GM12878 (cell line): ENCODE measurements around the gene GIMAP6. TPM values are rescaled to one million over a fixed set of nuclear protein-coding genes. Genes with fewer than 3 reads are reported as not detected.

ENCODE experiments used
- ATAC-seq: fragments of 200-7000 bp; cut with Tn5 transposase; 3 replicates; pipeline ENCODE4 v1.9.1; 2020; ENCODE audit warnings: mild to moderate bottlenecking, moderate library complexity
- BruUV-seq: library from RNA; stranded (reverse); fragments of 400-500 nt; replicated peaks from 2 replicates; lab custom pipeline; 2021; lab: Mats Ljungman, UMichigan
- CTCF ChIA-PET: fragments of 300-600 bp; sonication (Branson Sonifier 250); formaldehyde crosslinking; extraction: SDS; loops from one replicate; lab custom pipeline; 2021; ENCODE audit warnings: inconsistent platforms; lab: Yijun Ruan, JAX
- POLR2A ChIA-PET: fragments of 350-600 bp; formaldehyde crosslinking; extraction: SDS; loops from one replicate; lab custom pipeline; 2021; ENCODE audit warnings: inconsistent platforms; lab: Charles Lee
- RAD21 ChIA-PET: fragments of 300-600 bp; sonication (Branson Sonifier 250); formaldehyde crosslinking; loops from one replicate; lab custom pipeline; 2023; ENCODE audit warnings: antibody characterized with exemption; ENCODE audit not compliant: unreplicated experiment; lab: Charles Lee
- SMC1A ChIA-PET: fragments of 300-600 bp; sonication (Branson Sonifier 250); formaldehyde crosslinking; loops from one replicate; lab custom pipeline; 2023; ENCODE audit not compliant: unreplicated experiment, uncharacterized antibody; lab: Charles Lee
- DNase-seq: peaks from one replicate; pipeline ENCODE4 v3.0.0-alpha.2; 2011; ENCODE audit warnings: low read depth, low spot score
- FAIRE-seq: peaks from 3 replicates; lab custom pipeline; 2011; peaks lifted over from hg19 to GRCh38; lab: Jason Lieb, UNC
- H2AFZ ChIP-seq: 2 replicates; pipeline ENCODE4 v1.6.0; 2011; ENCODE audit warnings: low read depth, low read length, control low read depth; ENCODE audit not compliant: control insufficient read depth
- H3K27ac ChIP-seq: 2 replicates; pipeline ENCODE4 v1.5.1; 2011; ENCODE audit warnings: control low read depth; ENCODE audit not compliant: control insufficient read depth, insufficient read depth
- H3K27me3 ChIP-seq, 2 experiments: replicated peaks in 1 of 2; 2 replicates each; pipeline versions ENCODE4 v1.6.0 to v1.6.1; 2011; ENCODE audit warnings: low read length in 1 of 2; ENCODE audit not compliant: control insufficient read depth in 2 of 2, insufficient read depth in 2 of 2
- H3K36me3 ChIP-seq, 2 experiments: 2 replicates each; pipeline ENCODE4 v1.5.1; 2011; ENCODE audit warnings: low read length in 1 of 2; ENCODE audit not compliant: control insufficient read depth in 2 of 2, insufficient read depth in 2 of 2
- H3K4me1 ChIP-seq: 2 replicates; pipeline ENCODE4 v1.6.1; 2011; ENCODE audit warnings: mild to moderate bottlenecking, low read length, moderate library complexity, mixed read lengths; ENCODE audit not compliant: control insufficient read depth, insufficient read depth
- H3K4me2 ChIP-seq: 2 replicates; pipeline ENCODE4 v1.6.0; 2011; ENCODE audit warnings: control low read depth; ENCODE audit not compliant: control insufficient read depth, insufficient read depth
- H3K4me3 ChIP-seq: fragments of 200-600 bp; sonication (generic); 2 replicates; pipeline ENCODE4 v1.5.1; 2016
- H3K79me2 ChIP-seq: 2 replicates; pipeline ENCODE4 v1.6.0; 2011; ENCODE audit warnings: low read length; ENCODE audit not compliant: control insufficient read depth, insufficient read depth
- H3K9ac ChIP-seq: 2 replicates; pipeline ENCODE4 v1.8.0; 2011; ENCODE audit warnings: low read length, control low read depth, mixed read lengths; ENCODE audit not compliant: control insufficient read depth, insufficient read depth
- H3K9me3 ChIP-seq: replicated peaks from 3 replicates; pipeline ENCODE4 v1.5.1; 2011; ENCODE audit warnings: mild to moderate bottlenecking, low read length; ENCODE audit not compliant: control insufficient read depth, insufficient read depth
- H4K20me1 ChIP-seq: 2 replicates; pipeline ENCODE4 v1.6.0; 2011; ENCODE audit not compliant: control insufficient read depth, insufficient read depth
- BHLHE40 ChIP-seq, 2 experiments: fragments of 450-650 bp in 1 of 2; IDR thresholded peaks; 2 replicates each; pipeline ENCODE4 v1.6.1; 2011 to 2017; ENCODE audit warnings: low read depth in 2 of 2, borderline replicate concordance in 1 of 2, improper control_type of control experiment in 1 of 2, low read length in 1 of 2, mild to moderate bottlenecking in 1 of 2
- ETV6 ChIP-seq, 2 experiments: fragments of 450-650 bp in 1 of 2; IDR thresholded peaks in 1 of 2; conservative IDR thresholded peaks in 1 of 2; 2 replicates each; pipeline ENCODE4 v1.6.1; 2014; ENCODE audit warnings: antibody characterized with exemption in 1 of 2, borderline replicate concordance in 1 of 2, low read depth in 1 of 2, mild to moderate bottlenecking in 1 of 2, moderate library complexity in 1 of 2
- GATAD2B ChIP-seq: fragments of 450-650 bp; conservative IDR thresholded peaks from 2 replicates; pipeline ENCODE4 v1.6.1; 2017; ENCODE audit warnings: low read depth, mild to moderate bottlenecking, moderate library complexity
- IKZF1 ChIP-seq: fragments of 450-650 bp; conservative IDR thresholded peaks from 2 replicates; pipeline ENCODE4 v1.6.1; 2017; ENCODE audit warnings: antibody characterized with exemption, mild to moderate bottlenecking
- MEF2A ChIP-seq: IDR thresholded peaks from 2 replicates; pipeline ENCODE4 v1.6.1; 2011; ENCODE audit warnings: low read depth, mild to moderate bottlenecking, low read length, moderate library complexity; ENCODE audit not compliant: insufficient read depth
- MEF2B ChIP-seq: fragments of 450-650 bp; IDR thresholded peaks from 2 replicates; pipeline ENCODE4 v1.6.1; 2018; ENCODE audit warnings: mild to moderate bottlenecking, moderate library complexity; ENCODE audit not compliant: partially characterized antibody, poor library complexity, severe bottlenecking
- MYB ChIP-seq: fragments of 150-350 bp; IDR thresholded peaks from 2 replicates; pipeline ENCODE4 v1.6.1; 2014; ENCODE audit warnings: mild to moderate bottlenecking, low read depth, low read length, borderline replicate concordance
- NFIC ChIP-seq: IDR thresholded peaks from 2 replicates; pipeline ENCODE4 v1.6.1; 2012; ENCODE audit warnings: low read depth, mild to moderate bottlenecking, inconsistent platforms, low read length, moderate library complexity
- RAD21 ChIP-seq: IDR thresholded peaks from 2 replicates; pipeline ENCODE4 v1.6.1; 2011; ENCODE audit warnings: mild to moderate bottlenecking, low read depth, low read length, moderate library complexity; ENCODE audit not compliant: insufficient read depth
- RUNX3 ChIP-seq: IDR thresholded peaks from 2 replicates; pipeline ENCODE4 v1.6.1; 2012; ENCODE audit warnings: low read length, inconsistent platforms
- TBL1XR1 ChIP-seq: IDR thresholded peaks from 2 replicates; pipeline ENCODE4 v1.6.1; 2012; ENCODE audit warnings: low read depth, low read length, improper control_type of control experiment
- TCF3 ChIP-seq: IDR thresholded peaks from 2 replicates; pipeline ENCODE4 v1.6.1; 2012; ENCODE audit warnings: low read depth, mild to moderate bottlenecking, low read length, borderline replicate concordance; ENCODE audit not compliant: insufficient read depth
- ZBTB11 ChIP-seq: fragments of 450-650 bp; formaldehyde crosslinking; IDR thresholded peaks from 2 replicates; pipeline ENCODE4 v1.5.0; 2022; ENCODE audit warnings: mild to moderate bottlenecking, missing genetic modification characterization
- WGBS: methylation state at CpG from one replicate; pipeline ENCODE4 v1.1.6; 2016; ENCODE audit warnings: low lambda C conversion rate; ENCODE audit not compliant: insufficient replicate concordance, insufficient coverage; ENCODE audit errors: missing lambda C conversion rate; 5-methylcytosine and 5-hydroxymethylcytosine counted together
- in situ Hi-C: fragments of 300-500 bp; cut with MboI; formaldehyde crosslinking; loops from 9 replicates; pipeline ENCODE4 v1.14.3; 2018; ENCODE audit warnings: mixed read lengths
- intact Hi-C: fragments of 100-400 bp; cut with micrococcal nuclease; formaldehyde crosslinking; loops from one replicate; pipeline ENCODE4 v1.14.2; 2022; ENCODE audit not compliant: unreplicated experiment
- polyA plus RNA-seq, 11 experiments: library from polyadenylated mRNA; depleted of rRNA in 4 of 11; unstranded in 6 of 11; stranded (reverse) in 5 of 11; fragments of >200 nt; fragmentation: Nextera tagmentation in 4 of 11; fragmentation: Illumina TruSeq in 1 of 11; extraction: Ambion mirVana in 4 of 11; extraction: Trizol in 1 of 11; gene quantifications; 1 replicate in 1 of 11; 2 replicates in 10 of 11; pipeline versions ENCODE4 v1.2.1 to v1.2.3, GENCODE V29; 2011 to 2016; ENCODE audit warnings: inconsistent platforms in 2 of 11, missing spikeins in 2 of 11, low read depth in 1 of 11
- total RNA-seq, 4 experiments: library from RNA; depleted of rRNA in 3 of 4; stranded (reverse); fragments of >200 nt in 3 of 4; fragmentation: Illumina TruSeq in 1 of 4; extraction: Trizol in 1 of 4; gene quantifications; 2 replicates each; pipeline versions ENCODE4 v1.2.1 to v1.2.3, GENCODE V29; 2013 to 2021
- TF ChIP-seq, protein P1 (sequence below): IDR thresholded peaks from 2 replicates; pipeline ENCODE4 v1.6.1; 2012; ENCODE audit warnings: low read length, inconsistent platforms

The GIMAP6 gene
- total and polyA plus RNA-seq, 10 of the 15 experiments (the other 5 are each of a cell fraction or from before 2014, with no cell fraction given): 6.2 to 49.2 (median 35.4) TPM

- TF ChIP-seq ZBTB11 (CRISPR knock-in tag): no peak
These were observed 33.0 kb upstream of the GIMAP6 start (continued) for GRCh38 chr7:150665089-150665748.

- peak overlapping the region; percentile 54 for H3K4me2 ChIP-seq
- intact Hi-C loops (no loop called here), in situ Hi-C loops (no loop called here)
- BruUV-seq: no TSS peak
- no peaks in the 10 kb centered on the region for H3K79me2 ChIP-seq
- peak overlapping the region; percentile 49 for H2AFZ ChIP-seq
- POLR2A ChIA-PET: no interaction called here
- CTCF ChIA-PET: no interaction called here
- no peaks in the 10 kb centered on the region; a peak in 1 of 4 replicates for H3K36me3 ChIP-seq
- H4K20me1 ChIP-seq: no peaks in the 10 kb centered on the region
- no peaks in the 10 kb centered on the region for H3K27me3 ChIP-seq
- peak overlapping the region; percentile 55 for H3K9ac ChIP-seq
- 74% methylated on average over 4 of the region's 4 CpGs for WGBS
- SMC1A ChIA-PET: interaction anchor here (0.8 to 1.0 kb wide), 2 partner anchors 22 to 215 kb away, joined by 3 to 6 read pairs; no protein-coding TSS in a partner anchor
- RAD21 ChIA-PET: interaction anchor here (1.1 kb wide), 1 partner anchor 230 kb away, joined by 3 read pairs; no protein-coding TSS in a partner anchor
- no peak for DNase-seq
- peak overlapping the region; percentile 96 for H3K27ac ChIP-seq
- peak; percentile 25 for ATAC-seq
- H3K9me3 ChIP-seq: peaks cover 3% of the 10 kb centered on the region
- FAIRE-seq: peak; percentile 61
- H3K4me1 ChIP-seq: peaks cover 67% of the 10 kb centered on the region
- H3K4me3 ChIP-seq: no peak overlapping the region
- TF ChIP-seq RAD21: no peak
- TF ChIP-seq IKZF1: peak; percentile 38; the same call in 1 of the 2 replicates
- 0 out of 2 replicates have a peak, but pooled peaks have one; percentile 32 for TF ChIP-seq GATAD2B
- peak; percentile 73 for TF ChIP-seq RUNX3
- 0 out of 2 replicates have a peak, but pooled peaks have one; percentile 31 for TF ChIP-seq TCF3
- TF ChIP-seq ETV6 (conservative IDR thresholded peaks at IDR 0.05 in 1 of 2, IDR thresholded peaks at IDR 0.05 in 1 of 2; ENCODE audit: borderline replicate concordance in 1 of 2, low read depth in 1 of 2): 0 out of 4 replicates have a peak, but pooled peaks of 1 of the 2 experiments have one; percentile 15
- TF ChIP-seq MEF2B: peak; percentile 80
- TF ChIP-seq MYB: 0 out of 2 replicates have a peak, but pooled peaks have one; percentile 51
- TF ChIP-seq TBL1XR1: no peak
- TF ChIP-seq BHLHE40 (IDR thresholded peaks at IDR 0.05; ENCODE audit: borderline replicate concordance in 1 of 2, low read depth in 2 of 2, low read length in 1 of 2): peak in 1 of 2 experiments; percentile 46; a peak in 1 of 4 replicates
- TF ChIP-seq, protein P1, sequence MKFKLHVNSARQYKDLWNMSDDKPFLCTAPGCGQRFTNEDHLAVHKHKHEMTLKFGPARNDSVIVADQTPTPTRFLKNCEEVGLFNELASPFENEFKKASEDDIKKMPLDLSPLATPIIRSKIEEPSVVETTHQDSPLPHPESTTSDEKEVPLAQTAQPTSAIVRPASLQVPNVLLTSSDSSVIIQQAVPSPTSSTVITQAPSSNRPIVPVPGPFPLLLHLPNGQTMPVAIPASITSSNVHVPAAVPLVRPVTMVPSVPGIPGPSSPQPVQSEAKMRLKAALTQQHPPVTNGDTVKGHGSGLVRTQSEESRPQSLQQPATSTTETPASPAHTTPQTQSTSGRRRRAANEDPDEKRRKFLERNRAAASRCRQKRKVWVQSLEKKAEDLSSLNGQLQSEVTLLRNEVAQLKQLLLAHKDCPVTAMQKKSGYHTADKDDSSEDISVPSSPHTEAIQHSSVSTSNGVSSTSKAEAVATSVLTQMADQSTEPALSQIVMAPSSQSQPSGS: peak; percentile 69; the same call in 1 of the 2 replicates
- 0 out of 2 replicates have a peak, but pooled peaks have one; percentile 8 for TF ChIP-seq MEF2A
- TF ChIP-seq NFIC: peak; percentile 46; the same call in 1 of the 2 replicates
These were observed 31.8 kb upstream of the GIMAP6 start for GRCh38 chr7:150663802-150664494.
